ENCODE measurements around the gene UPK1B. TPM values are rescaled to one million over a fixed set of nuclear protein-coding genes. Genes with fewer than 3 reads are reported as not detected.

The UPK1B gene
- polyA plus RNA-seq, 2 of the 4 experiments (the other 2 are of a cell fraction) = 7.1 to 36.7 TPM

GRCh38 chr3:119227070-119227850 is 53.9 kb downstream of the UPK1B start:
- FAIRE-seq (peak; percentile 84), ATAC-seq (peak; percentile 18 to 43; a peak in 3 of 6 replicates), DNase-seq (ENCODE audit: low read depth in 1 of 2, low spot score in 1 of 2) (no peak)
- H3K4me3 ChIP-seq = no peak overlapping the region
- H3K4me2 ChIP-seq = peak overlapping the region; percentile 56
- peaks cover 68% of the 10 kb centered on the region for H3K4me1 ChIP-seq
- H3K9me3 ChIP-seq = no peaks in the 10 kb centered on the region
- CTCF ChIA-PET = interaction anchor here (0.5 to 9.1 kb wide), 8 partner anchors 13 to 345 kb away, joined by 3 to 47 read pairs (median 3); partner anchors contain the start of gene B4GALT4
- POLR2A ChIA-PET = interaction anchor here (0.6 kb wide), 1 partner anchor 14 kb away, joined by 4 read pairs; the partner anchor contains the start of gene B4GALT4
- peak overlapping the region; percentile 38 to 66; a peak in 4 of 6 replicates for H3K27ac ChIP-seq
- TF ChIP-seq BHLHE40 (IDR thresholded peaks at IDR 0.05; ENCODE audit: low read depth, low read length) (no peak), KDM1A (IDR thresholded peaks at IDR 0.05; ENCODE audit: low read depth) (no peak), HDAC2 (IDR thresholded peaks at IDR 0.05) (no peak)
- WGBS (ENCODE audit: missing lambda C conversion rate) = 43% methylated on average over 6 of the region's 6 CpGs

DNA sequence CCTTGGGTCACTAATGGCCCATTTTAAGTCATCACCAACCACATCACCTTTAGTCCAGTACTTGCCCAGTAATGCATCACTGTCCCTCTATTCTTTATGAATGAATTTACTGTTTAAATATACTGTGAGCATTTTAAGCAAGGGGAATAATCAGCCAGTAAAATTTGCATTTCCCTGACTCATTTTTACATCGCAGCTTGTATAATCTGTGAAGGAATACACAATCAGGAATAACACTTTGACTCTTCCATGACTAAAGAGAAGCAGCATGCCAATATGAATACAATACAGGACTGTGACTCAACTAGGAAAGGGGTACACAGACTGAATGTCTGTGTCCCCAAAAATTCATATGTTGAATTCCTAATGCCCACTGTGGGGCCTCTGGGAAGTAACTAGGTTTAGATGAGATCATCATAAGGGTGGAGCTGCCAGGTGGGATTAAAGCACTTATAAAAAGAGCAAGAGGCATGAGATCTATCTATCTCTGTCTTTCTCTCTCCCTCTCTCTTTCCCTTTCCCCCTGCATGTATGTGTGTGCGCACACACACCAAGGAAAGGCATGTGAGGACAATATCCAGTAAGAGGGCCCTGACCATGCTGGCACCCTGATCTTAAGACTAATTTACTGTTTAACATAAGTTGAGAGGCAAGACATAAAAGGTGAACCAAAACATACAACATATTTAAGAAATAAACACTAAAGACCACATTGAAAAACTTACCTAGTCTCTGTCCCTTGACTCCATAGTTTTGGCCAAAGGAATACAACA is 55.2 kb downstream of the UPK1B start:
- Histone ChIP-seq H3K9me3 (no peaks in the 10 kb centered on the region), H3K4me1 (peaks cover 63% of the 10 kb centered on the region), H3K27ac (peak overlapping the region in 1 of 2 experiments; percentile 66; a peak in 3 of 6 replicates), H3K4me3 (no peak overlapping the region), H3K4me2 (peak overlapping the region; percentile 56; the same call in 2 of the 3 replicates)
- POLR2A ChIA-PET = no interaction called here
- no peak for ATAC-seq
- no peak for FAIRE-seq
- no peak for DNase-seq (ENCODE audit: low read depth in 1 of 2, low spot score in 1 of 2)
- TF ChIP-seq HDAC2 (IDR thresholded peaks at IDR 0.05) (no peak), CBX2 (IDR thresholded peaks at IDR 0.05; ENCODE audit: borderline replicate concordance, low read depth) (no peak), ZNF302 (CRISPR knock-in tag; IDR thresholded peaks at IDR 0.05) (no peak)
- WGBS (ENCODE audit: missing lambda C conversion rate) = 86% methylated on average over 2 of the region's 2 CpGs
- CTCF ChIA-PET = interaction anchor here (0.9 to 9.1 kb wide), 3 partner anchors 12 to 452 kb away, joined by 3 to 47 read pairs (median 3); partner anchors contain the start of gene B4GALT4

DNA sequence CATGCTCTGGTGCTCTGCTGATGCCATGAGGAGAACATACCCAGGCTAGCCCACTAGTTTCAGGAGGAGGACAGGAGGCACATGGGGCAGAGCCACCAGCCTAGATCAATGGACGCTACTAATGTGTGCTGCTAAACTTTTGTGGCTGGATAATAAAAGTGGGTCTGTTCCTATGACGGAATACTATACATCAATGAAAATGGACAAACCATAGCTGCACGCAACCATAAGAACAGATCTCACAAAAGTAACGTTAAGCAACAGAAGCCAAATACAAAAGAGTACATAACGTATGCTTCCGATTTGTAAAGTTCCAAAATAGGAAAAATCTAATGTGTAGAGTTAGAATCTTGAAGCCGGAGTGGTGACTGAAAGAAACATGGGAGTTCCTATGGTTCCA is 55.8 kb downstream of the UPK1B start:
- ChIA-PET POLR2A (interaction anchor here (2.8 kb wide), 1 partner anchor 12 kb away, joined by 13 read pairs; the partner anchor contains the start of gene B4GALT4), CTCF (interaction anchor here (9.1 kb wide), 1 partner anchor 11 kb away, joined by 47 read pairs; the partner anchor contains the start of gene B4GALT4)
- no peak for DNase-seq (ENCODE audit: low read depth in 1 of 2, low spot score in 1 of 2)
- Histone ChIP-seq H3K4me2 (no peak overlapping the region), H3K9me3 (no peaks in the 10 kb centered on the region), H3K4me1 (peaks cover 62% of the 10 kb centered on the region), H3K4me3 (no peak overlapping the region), H3K27ac (no peak overlapping the region)
- no peak for TF ChIP-seq TFCP2L1 (CRISPR knock-in tag; IDR thresholded peaks at IDR 0.05)
- TF ChIP-seq HOXA7 (CRISPR knock-in tag; IDR thresholded peaks at IDR 0.05) = no peak
- TF ChIP-seq ESRRA (IDR thresholded peaks at IDR 0.05; ENCODE audit: borderline replicate concordance, low read length) = no peak
- TF ChIP-seq NFE2L2 (conservative IDR thresholded peaks at IDR 0.05; ENCODE audit: low read length) = no peak
- no peak for TF ChIP-seq KDM5A (IDR thresholded peaks at IDR 0.05)
- TF ChIP-seq, protein P1, sequence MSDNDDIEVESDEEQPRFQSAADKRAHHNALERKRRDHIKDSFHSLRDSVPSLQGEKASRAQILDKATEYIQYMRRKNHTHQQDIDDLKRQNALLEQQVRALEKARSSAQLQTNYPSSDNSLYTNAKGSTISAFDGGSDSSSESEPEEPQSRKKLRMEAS (IDR thresholded peaks at IDR 0.05) = no peak
- no peak for TF ChIP-seq RAD21 (conservative IDR thresholded peaks at IDR 0.05 in 1 of 2, IDR thresholded peaks at IDR 0.05 in 1 of 2)
- TF ChIP-seq POLR2A (IDR thresholded peaks at IDR 0.05; ENCODE audit: low read length) = no peak
- no peak for TF ChIP-seq HDAC2 (IDR thresholded peaks at IDR 0.05)
- no peak for TF ChIP-seq NPAS2 (CRISPR knock-in tag; IDR thresholded peaks at IDR 0.05; ENCODE audit: borderline replicate concordance)
- no peak for TF ChIP-seq CBX2 (IDR thresholded peaks at IDR 0.05; ENCODE audit: borderline replicate concordance, low read depth)
- no peak for TF ChIP-seq SREBF2 (IDR thresholded peaks at IDR 0.05)
- TF ChIP-seq FOXS1 (CRISPR knock-in tag; IDR thresholded peaks at IDR 0.05) = no peak
- no peak for TF ChIP-seq ZC3H11A (IDR thresholded peaks at IDR 0.05)
- TF ChIP-seq SMC3 (IDR thresholded peaks at IDR 0.05) = no peak
- FAIRE-seq = no peak
- 85% methylated on average over 7 of the region's 7 CpGs for WGBS (ENCODE audit: missing lambda C conversion rate)
- ATAC-seq = no peak

DNA sequence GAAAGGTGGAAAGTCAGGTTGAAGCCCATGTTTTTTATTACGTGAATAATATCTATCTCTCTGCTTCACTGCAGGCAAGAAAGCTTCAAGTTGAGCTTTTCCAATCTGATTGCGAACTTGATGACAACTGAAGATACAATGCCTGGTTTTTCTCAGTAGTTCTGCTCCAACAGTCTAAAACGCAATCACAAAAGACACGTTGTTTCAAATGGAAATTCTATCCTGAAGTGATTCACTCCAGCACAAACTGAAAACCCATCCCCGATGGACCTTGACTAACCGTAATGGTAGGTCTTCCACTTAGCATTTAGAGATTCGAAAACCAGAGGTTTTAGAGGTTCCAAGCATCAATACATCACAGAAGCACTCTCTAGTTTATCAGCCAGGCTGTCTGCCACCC is 56.7 kb downstream of the UPK1B start:
- no peak for FAIRE-seq
- no peaks in the 10 kb centered on the region for H3K9me3 ChIP-seq
- H3K4me3 ChIP-seq = no peak overlapping the region
- CTCF ChIA-PET = interaction anchor here (9.1 kb wide), 1 partner anchor 11 kb away, joined by 47 read pairs; the partner anchor contains the start of gene B4GALT4
- H3K4me1 ChIP-seq = peaks cover 66% of the 10 kb centered on the region
- ATAC-seq = no peak
- TF ChIP-seq, protein P1 (IDR thresholded peaks at IDR 0.05) = no peak
- no peak for TF ChIP-seq EHF (CRISPR knock-in tag; IDR thresholded peaks at IDR 0.05)
- TF ChIP-seq KDM5A (IDR thresholded peaks at IDR 0.05) = no peak
- no peak for TF ChIP-seq FOXS1 (CRISPR knock-in tag; IDR thresholded peaks at IDR 0.05)
- no peak for TF ChIP-seq ZFP36 (IDR thresholded peaks at IDR 0.05; ENCODE audit: borderline replicate concordance, partially characterized antibody)
- no peak for TF ChIP-seq CHD4 (IDR thresholded peaks at IDR 0.05; ENCODE audit: borderline replicate concordance)
- TF ChIP-seq JUNB (IDR thresholded peaks at IDR 0.05) = no peak
- no peak for TF ChIP-seq E2F6 (IDR thresholded peaks at IDR 0.05; ENCODE audit: borderline replicate concordance, low read depth)
- TF ChIP-seq CEBPB (IDR thresholded peaks at IDR 0.05) = no peak
- TF ChIP-seq, protein P2, sequence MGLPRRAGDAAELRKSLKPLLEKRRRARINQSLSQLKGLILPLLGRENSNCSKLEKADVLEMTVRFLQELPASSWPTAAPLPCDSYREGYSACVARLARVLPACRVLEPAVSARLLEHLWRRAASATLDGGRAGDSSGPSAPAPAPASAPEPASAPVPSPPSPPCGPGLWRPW (IDR thresholded peaks at IDR 0.05) = no peak
- no peak overlapping the region for H3K27ac ChIP-seq
- POLR2A ChIA-PET = interaction anchor here (2.8 kb wide), 1 partner anchor 11 kb away, joined by 13 read pairs; the partner anchor contains the start of gene B4GALT4
- DNase-seq (ENCODE audit: low read depth in 1 of 2, low spot score in 1 of 2) = no peak
- H3K4me2 ChIP-seq = no peak overlapping the region
- 94% methylated on average over 7 of the region's 7 CpGs for WGBS (ENCODE audit: missing lambda C conversion rate)
